Measurements from ENCODE around the gene CDK6.

Gene CDK6

GRCh38 chr7:92595281-92595680 lies 241.1 kb downstream of the CDK6 start:
- no peak for TF ChIP-seq CTCF (IDR thresholded peaks at IDR 0.05; ENCODE audit: borderline replicate concordance, control extremely low read depth, extremely low read depth, insufficient read depth, missing control alignments)
- no peak for DNase-seq (ENCODE audit: low spot score)
- in situ Hi-C loops (cut with MboI; ENCODE audit: low sequenced_read_pairs, unreplicated experiment) = no loop called here

- in situ Hi-C loops (cut with MboI; ENCODE audit: low sequenced_read_pairs, unreplicated experiment) = no loop called here
- no peak for DNase-seq (ENCODE audit: low spot score)
- TF ChIP-seq CTCF (IDR thresholded peaks at IDR 0.05; ENCODE audit: borderline replicate concordance, control extremely low read depth, extremely low read depth, insufficient read depth, missing control alignments) = no peak
These were observed 241.6 kb downstream of the CDK6 start for GRCh38 chr7:92594746-92595145.

- no peak for DNase-seq (ENCODE audit: low spot score)
- in situ Hi-C loops (cut with MboI; ENCODE audit: low sequenced_read_pairs, unreplicated experiment) = no loop called here
- TF ChIP-seq CTCF (IDR thresholded peaks at IDR 0.05; ENCODE audit: borderline replicate concordance, control extremely low read depth, extremely low read depth, insufficient read depth, missing control alignments) = no peak
These were observed 245.6 kb downstream of the CDK6 start for GRCh38 chr7:92590711-92591310.

- TF ChIP-seq CTCF (IDR thresholded peaks at IDR 0.05; ENCODE audit: borderline replicate concordance, control extremely low read depth, extremely low read depth, insufficient read depth, missing control alignments) = no peak
- in situ Hi-C loops (cut with MboI; ENCODE audit: low sequenced_read_pairs, unreplicated experiment) = no loop called here
- DNase-seq (ENCODE audit: low spot score) = no peak
These were observed 247.3 kb downstream of the CDK6 start for GRCh38 chr7:92589056-92589455.

- no peak for DNase-seq (ENCODE audit: low spot score)
- in situ Hi-C loops (cut with MboI; ENCODE audit: low sequenced_read_pairs, unreplicated experiment) = no loop called here
- no peak for TF ChIP-seq CTCF (IDR thresholded peaks at IDR 0.05; ENCODE audit: borderline replicate concordance, control extremely low read depth, extremely low read depth, insufficient read depth, missing control alignments)
These were observed 247.8 kb downstream of the CDK6 start for GRCh38 chr7:92588561-92588960.

- in situ Hi-C loops (cut with MboI; ENCODE audit: low sequenced_read_pairs, unreplicated experiment) = no loop called here
- no peak for TF ChIP-seq CTCF (IDR thresholded peaks at IDR 0.05; ENCODE audit: borderline replicate concordance, control extremely low read depth, extremely low read depth, insufficient read depth, missing control alignments)
- no peak for DNase-seq (ENCODE audit: low spot score)
These were observed 249.5 kb downstream of the CDK6 start for GRCh38 chr7:92586841-92587240.

Data from GM13976 (cell line).